Measurements from ENCODE around the gene ACOXL. TPM values are rescaled to one million over a fixed set of nuclear protein-coding genes. Genes with fewer than 3 reads are reported as not detected.
A peak's percentile ranks its signal among the peaks of the same experiment; 100 is the strongest.

ACOXL gene
- total RNA-seq, 1 donor from 2014 or later: not detected

DNA sequence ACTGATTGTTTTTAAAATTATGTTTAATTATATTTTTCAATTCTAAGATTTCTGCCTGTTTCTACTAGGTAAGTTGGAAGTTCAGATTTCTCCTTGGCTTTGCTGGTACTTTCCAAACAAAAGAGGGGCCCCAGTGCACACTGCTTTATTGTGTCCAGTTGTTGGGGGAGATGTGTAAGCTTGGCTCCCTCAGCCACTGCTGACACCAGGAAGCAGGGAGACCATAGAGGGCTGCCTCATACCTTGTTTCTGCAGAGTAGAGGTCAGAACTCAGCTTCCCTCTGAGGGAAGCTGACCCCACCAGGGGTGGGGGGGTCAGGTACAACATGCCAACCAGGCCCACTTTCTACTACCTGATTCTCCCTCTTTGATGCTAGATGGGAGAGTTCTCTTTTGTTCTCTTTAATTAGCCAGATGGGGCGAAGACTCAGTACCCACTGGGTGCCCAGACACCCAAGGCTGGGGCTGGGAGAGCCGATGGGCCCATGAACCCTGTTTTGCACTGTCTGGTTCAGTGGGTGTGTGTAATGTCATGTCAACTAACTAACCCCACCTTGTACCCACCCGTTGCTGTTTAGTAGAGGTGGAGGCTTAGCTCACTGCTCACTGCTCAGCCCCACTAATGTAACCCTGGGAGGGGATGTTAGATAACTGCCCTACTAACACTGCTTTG is 403.0 kb downstream of the ACOXL start:
- H3K27me3 ChIP-seq (ENCODE audit: control insufficient read depth in 3 of 3, insufficient read depth in 3 of 3, low read length in 3 of 3): no peaks in the 10 kb centered on the region
- H3K9ac ChIP-seq (ENCODE audit: low read depth in 1 of 3, low read length in 3 of 3): peak overlapping the region in 1 of 3 donors; percentile 47
- peak overlapping the region; percentile 51 for H3K27ac ChIP-seq (ENCODE audit: low read depth, low read length)
- H3K4me1 ChIP-seq (ENCODE audit: control insufficient read depth in 3 of 3, insufficient read depth in 3 of 3, low read length in 3 of 3): peaks cover 32 to 40% (median 33%) of the 10 kb centered on the region in 3 donors
- no peaks in the 10 kb centered on the region for H3K9me3 ChIP-seq (ENCODE audit: control insufficient read depth in 3 of 3, low read length in 3 of 3)
- H3K4me3 ChIP-seq (ENCODE audit: low read length in 3 of 3): no peak overlapping the region
- H3K36me3 ChIP-seq (ENCODE audit: control insufficient read depth in 3 of 3, insufficient read depth in 3 of 3, low read length in 3 of 3): peaks cover 0 to 8% (median 0%) of the 10 kb centered on the region in 3 donors

- peak overlapping the region in 1 of 3 donors; percentile 52 for H3K9ac ChIP-seq (ENCODE audit: low read depth in 1 of 3, low read length in 3 of 3)
- no peaks in the 10 kb centered on the region for H3K9me3 ChIP-seq (ENCODE audit: control insufficient read depth in 3 of 3, low read length in 3 of 3)
- H3K4me1 ChIP-seq (ENCODE audit: control insufficient read depth in 3 of 3, insufficient read depth in 3 of 3, low read length in 3 of 3): peaks cover 36 to 40% (median 36%) of the 10 kb centered on the region in 3 donors
- peaks cover 0 to 8% (median 0%) of the 10 kb centered on the region in 3 donors for H3K36me3 ChIP-seq (ENCODE audit: control insufficient read depth in 3 of 3, insufficient read depth in 3 of 3, low read length in 3 of 3)
- H3K4me3 ChIP-seq (ENCODE audit: low read length in 3 of 3): peak overlapping the region in 1 of 3 donors; percentile 8
- H3K27ac ChIP-seq (ENCODE audit: low read depth, low read length): peak overlapping the region; percentile 51
- no peaks in the 10 kb centered on the region for H3K27me3 ChIP-seq (ENCODE audit: control insufficient read depth in 3 of 3, insufficient read depth in 3 of 3, low read length in 3 of 3)
Measured at GRCh38 chr2:111135910-111136297, 403.5 kb downstream of the ACOXL start.

GRCh38 chr2:111138839-111139238 is 406.5 kb downstream of the ACOXL start:
- H3K4me3 ChIP-seq (ENCODE audit: low read length in 3 of 3): no peak overlapping the region
- peaks cover 0 to 4% (median 3%) of the 10 kb centered on the region in 3 donors for H3K36me3 ChIP-seq (ENCODE audit: control insufficient read depth in 3 of 3, insufficient read depth in 3 of 3, low read length in 3 of 3)
- no peak overlapping the region for H3K9ac ChIP-seq (ENCODE audit: low read depth in 1 of 3, low read length in 3 of 3)
- no peaks in the 10 kb centered on the region for H3K27me3 ChIP-seq (ENCODE audit: control insufficient read depth in 3 of 3, insufficient read depth in 3 of 3, low read length in 3 of 3)
- H3K27ac ChIP-seq (ENCODE audit: low read depth, low read length): peak overlapping the region; percentile 77
- no peaks in the 10 kb centered on the region for H3K9me3 ChIP-seq (ENCODE audit: control insufficient read depth in 3 of 3, low read length in 3 of 3)
- peaks cover 40 to 41% (median 40%) of the 10 kb centered on the region in 3 donors for H3K4me1 ChIP-seq (ENCODE audit: control insufficient read depth in 3 of 3, insufficient read depth in 3 of 3, low read length in 3 of 3)

GRCh38 chr2:111139637-111140317 is 407.4 kb downstream of the ACOXL start:
- Histone ChIP-seq H3K36me3 (ENCODE audit: control insufficient read depth in 3 of 3, insufficient read depth in 3 of 3, low read length in 3 of 3) (peaks cover 0 to 4% (median 3%) of the 10 kb centered on the region in 3 donors), H3K4me1 (ENCODE audit: control insufficient read depth in 3 of 3, insufficient read depth in 3 of 3, low read length in 3 of 3) (peaks cover 40 to 41% (median 40%) of the 10 kb centered on the region in 3 donors), H3K9ac (ENCODE audit: low read depth in 1 of 3, low read length in 3 of 3) (peak overlapping the region in 2 of 3 donors; percentile 1 to 32), H3K27ac (ENCODE audit: low read depth, low read length) (peak overlapping the region; percentile 77), H3K9me3 (ENCODE audit: control insufficient read depth in 3 of 3, low read length in 3 of 3) (no peaks in the 10 kb centered on the region), H3K4me3 (ENCODE audit: low read length in 3 of 3) (peak overlapping the region in 1 of 3 donors; percentile 37), H3K27me3 (ENCODE audit: control insufficient read depth in 3 of 3, insufficient read depth in 3 of 3, low read length in 3 of 3) (no peaks in the 10 kb centered on the region)

- Histone ChIP-seq H3K27ac (ENCODE audit: low read depth, low read length) (no peak overlapping the region), H3K27me3 (ENCODE audit: control insufficient read depth in 3 of 3, insufficient read depth in 3 of 3, low read length in 3 of 3) (no peaks in the 10 kb centered on the region), H3K9me3 (ENCODE audit: control insufficient read depth in 3 of 3, low read length in 3 of 3) (no peaks in the 10 kb centered on the region), H3K36me3 (ENCODE audit: control insufficient read depth in 3 of 3, insufficient read depth in 3 of 3, low read length in 3 of 3) (peaks cover 0 to 4% (median 3%) of the 10 kb centered on the region in 3 donors), H3K4me1 (ENCODE audit: control insufficient read depth in 3 of 3, insufficient read depth in 3 of 3, low read length in 3 of 3) (peaks cover 33 to 34% (median 33%) of the 10 kb centered on the region in 3 donors), H3K4me3 (ENCODE audit: low read length in 3 of 3) (no peak overlapping the region), H3K9ac (ENCODE audit: low read depth in 1 of 3, low read length in 3 of 3) (no peak overlapping the region)
Measured at GRCh38 chr2:111140815-111141214, 408.4 kb downstream of the ACOXL start.

GRCh38 chr2:111142101-111142500 is 409.7 kb downstream of the ACOXL start:
- H3K36me3 ChIP-seq (ENCODE audit: control insufficient read depth in 3 of 3, insufficient read depth in 3 of 3, low read length in 3 of 3): peaks cover 0 to 3% (median 3%) of the 10 kb centered on the region in 3 donors
- peaks cover 24 to 29% (median 26%) of the 10 kb centered on the region in 3 donors for H3K4me1 ChIP-seq (ENCODE audit: control insufficient read depth in 3 of 3, insufficient read depth in 3 of 3, low read length in 3 of 3)
- H3K4me3 ChIP-seq (ENCODE audit: low read length in 3 of 3): no peak overlapping the region
- H3K9ac ChIP-seq (ENCODE audit: low read depth in 1 of 3, low read length in 3 of 3): no peak overlapping the region
- no peaks in the 10 kb centered on the region for H3K9me3 ChIP-seq (ENCODE audit: control insufficient read depth in 3 of 3, low read length in 3 of 3)
- H3K27me3 ChIP-seq (ENCODE audit: control insufficient read depth in 3 of 3, insufficient read depth in 3 of 3, low read length in 3 of 3): no peaks in the 10 kb centered on the region
- H3K27ac ChIP-seq (ENCODE audit: low read depth, low read length): no peak overlapping the region

DNA sequence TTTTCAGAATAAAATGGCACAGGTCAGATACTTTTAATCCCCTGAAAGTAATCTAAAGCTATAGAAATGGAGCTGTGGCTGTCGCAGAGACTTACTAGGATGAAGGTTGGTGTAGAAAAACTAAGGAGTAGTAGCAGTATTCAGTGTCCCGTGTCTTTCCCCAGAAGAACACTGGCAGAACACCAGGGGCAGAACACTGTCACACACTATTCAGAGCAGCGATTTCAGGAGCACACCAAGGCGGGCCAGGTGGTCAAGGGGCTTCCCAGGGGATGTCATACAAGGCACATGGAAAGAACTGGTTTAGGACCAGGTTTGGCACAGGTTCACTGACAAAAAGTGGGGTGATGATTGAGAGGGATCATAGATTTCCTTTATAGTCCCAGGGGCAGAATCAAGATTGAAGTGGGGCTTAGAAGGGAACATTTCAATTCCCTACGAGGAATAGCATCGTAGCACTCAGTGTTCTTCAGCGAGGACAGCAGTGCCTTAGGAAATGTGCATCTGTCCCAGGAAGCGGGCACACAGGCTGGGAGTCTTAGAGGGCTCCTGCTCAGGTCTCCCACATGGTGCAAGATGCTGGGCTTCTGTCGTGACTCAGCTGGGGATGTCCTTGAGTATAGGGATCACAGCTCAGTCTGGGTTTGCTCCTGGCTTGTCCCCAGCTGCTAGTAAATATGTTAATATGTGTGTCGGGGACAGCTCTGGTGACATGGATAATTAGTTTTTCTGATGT is 410.9 kb downstream of the ACOXL start:
- no peak overlapping the region for H3K4me3 ChIP-seq (ENCODE audit: low read length in 3 of 3)
- H3K4me1 ChIP-seq (ENCODE audit: control insufficient read depth in 3 of 3, insufficient read depth in 3 of 3, low read length in 3 of 3): peaks cover 22 to 29% (median 26%) of the 10 kb centered on the region in 3 donors
- peaks cover 0 to 3% (median 0%) of the 10 kb centered on the region in 3 donors for H3K36me3 ChIP-seq (ENCODE audit: control insufficient read depth in 3 of 3, insufficient read depth in 3 of 3, low read length in 3 of 3)
- no peaks in the 10 kb centered on the region for H3K27me3 ChIP-seq (ENCODE audit: control insufficient read depth in 3 of 3, insufficient read depth in 3 of 3, low read length in 3 of 3)
- H3K9me3 ChIP-seq (ENCODE audit: control insufficient read depth in 3 of 3, low read length in 3 of 3): no peaks in the 10 kb centered on the region
- H3K9ac ChIP-seq (ENCODE audit: low read depth in 1 of 3, low read length in 3 of 3): peak overlapping the region in 1 of 3 donors; percentile 17
- H3K27ac ChIP-seq (ENCODE audit: low read depth, low read length): no peak overlapping the region

GRCh38 chr2:111143843-111144198 is 411.4 kb downstream of the ACOXL start:
- Histone ChIP-seq H3K27ac (ENCODE audit: low read depth, low read length) (no peak overlapping the region), H3K27me3 (ENCODE audit: control insufficient read depth in 3 of 3, insufficient read depth in 3 of 3, low read length in 3 of 3) (no peaks in the 10 kb centered on the region), H3K4me1 (ENCODE audit: control insufficient read depth in 3 of 3, insufficient read depth in 3 of 3, low read length in 3 of 3) (peaks cover 18 to 25% (median 22%) of the 10 kb centered on the region in 3 donors), H3K9me3 (ENCODE audit: control insufficient read depth in 3 of 3, low read length in 3 of 3) (no peaks in the 10 kb centered on the region), H3K36me3 (ENCODE audit: control insufficient read depth in 3 of 3, insufficient read depth in 3 of 3, low read length in 3 of 3) (peaks cover 0 to 3% (median 0%) of the 10 kb centered on the region in 3 donors), H3K4me3 (ENCODE audit: low read length in 3 of 3) (no peak overlapping the region), H3K9ac (ENCODE audit: low read depth in 1 of 3, low read length in 3 of 3) (no peak overlapping the region)

DNA sequence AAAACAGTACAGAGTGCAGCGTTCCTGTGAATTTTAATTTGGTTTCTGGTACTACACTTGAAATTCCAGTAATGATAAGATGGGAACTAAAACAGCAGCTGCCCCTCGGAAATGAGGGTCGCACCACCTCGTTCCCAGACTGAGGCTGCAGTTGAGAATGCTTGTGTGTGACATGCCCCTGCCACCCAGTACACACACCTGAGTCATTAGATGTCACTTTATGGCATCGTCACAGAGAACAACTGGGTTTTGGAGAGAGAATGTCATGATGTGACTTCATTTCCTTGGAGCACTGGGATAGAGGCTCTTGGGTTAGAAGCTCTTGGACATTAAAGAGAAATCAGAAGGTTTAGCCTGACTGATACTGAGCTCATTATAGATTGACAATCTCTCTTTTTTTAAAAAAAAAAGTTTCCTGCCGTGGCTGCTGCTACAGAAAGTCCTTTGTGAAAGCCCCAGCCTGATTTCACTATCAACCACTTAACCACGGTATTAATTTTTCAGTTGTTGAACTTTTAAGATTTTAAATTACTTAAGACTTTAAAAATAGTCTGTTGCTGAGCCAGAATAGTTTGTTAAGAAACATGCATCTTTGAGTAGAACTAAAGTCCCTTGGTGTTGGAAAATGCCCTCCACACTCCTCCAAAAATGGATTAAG is 412.9 kb downstream of the ACOXL start:
- peaks cover 0 to 8% (median 2%) of the 10 kb centered on the region in 3 donors for H3K36me3 ChIP-seq (ENCODE audit: control insufficient read depth in 3 of 3, insufficient read depth in 3 of 3, low read length in 3 of 3)
- H3K4me3 ChIP-seq (ENCODE audit: low read length in 3 of 3): no peak overlapping the region
- H3K27ac ChIP-seq (ENCODE audit: low read depth, low read length): no peak overlapping the region
- H3K27me3 ChIP-seq (ENCODE audit: control insufficient read depth in 3 of 3, insufficient read depth in 3 of 3, low read length in 3 of 3): no peaks in the 10 kb centered on the region
- H3K9ac ChIP-seq (ENCODE audit: low read depth in 1 of 3, low read length in 3 of 3): no peak overlapping the region
- peaks cover 6 to 12% (median 8%) of the 10 kb centered on the region in 3 donors for H3K4me1 ChIP-seq (ENCODE audit: control insufficient read depth in 3 of 3, insufficient read depth in 3 of 3, low read length in 3 of 3)
- H3K9me3 ChIP-seq (ENCODE audit: control insufficient read depth in 3 of 3, low read length in 3 of 3): no peaks in the 10 kb centered on the region
